ENCODE results near the gene PARD3.
"Not testable (repeated sequence)": the region's sequence is repeated elsewhere in the genome, so short reads cannot be mapped to it uniquely, and the experiment has no call there.

Gene PARD3

GRCh38 chr10:34750795-34751194 is 64.3 kb downstream of the PARD3 start:
- not testable (repeated sequence) for H3K36me3 ChIP-seq (ENCODE audit: control insufficient read depth in 1 of 2, insufficient read depth in 2 of 2, low read length in 2 of 2); H3K4me3 ChIP-seq (ENCODE audit: low read depth, low read length); H4K8ac ChIP-seq (ENCODE audit: low read depth, low read length); H3K79me1 ChIP-seq (ENCODE audit: low read length); H3K4me1 ChIP-seq (ENCODE audit: control insufficient read depth in 1 of 2, insufficient read depth in 2 of 2, low read length in 2 of 2); H4K12ac ChIP-seq (ENCODE audit: low read depth, low read length); H3K27me3 ChIP-seq (ENCODE audit: insufficient read depth, low read length); H2BK12ac ChIP-seq (ENCODE audit: low read length); H2BK120ac ChIP-seq (ENCODE audit: insufficient read depth, low read length, poor library complexity); H3K79me2 ChIP-seq (ENCODE audit: control insufficient read depth, insufficient read depth, low read length, poor library complexity); H3K14ac ChIP-seq (ENCODE audit: low read length); H2AK5ac ChIP-seq (ENCODE audit: low read length); H2AFZ ChIP-seq (ENCODE audit: insufficient read depth, low read length, poor library complexity); H3K4ac ChIP-seq (ENCODE audit: low read depth, low read length); H4K91ac ChIP-seq (ENCODE audit: low read depth, low read length); H3K27ac ChIP-seq (ENCODE audit: low read depth, low read length); H3K9ac ChIP-seq (ENCODE audit: low read length); H3K9me3 ChIP-seq (ENCODE audit: insufficient read depth, low read depth, low read length); H3K18ac ChIP-seq (ENCODE audit: low read length); H2BK5ac ChIP-seq (ENCODE audit: low read depth, low read length, poor library complexity); DNase-seq; H3K23ac ChIP-seq (ENCODE audit: low read length); H3K4me2 ChIP-seq (ENCODE audit: low read length)
- WGBS (ENCODE audit: extremely low coverage, insufficient coverage, insufficient read length), result no CpG with 5 or more reads among the region's 7 CpGs

DNA sequence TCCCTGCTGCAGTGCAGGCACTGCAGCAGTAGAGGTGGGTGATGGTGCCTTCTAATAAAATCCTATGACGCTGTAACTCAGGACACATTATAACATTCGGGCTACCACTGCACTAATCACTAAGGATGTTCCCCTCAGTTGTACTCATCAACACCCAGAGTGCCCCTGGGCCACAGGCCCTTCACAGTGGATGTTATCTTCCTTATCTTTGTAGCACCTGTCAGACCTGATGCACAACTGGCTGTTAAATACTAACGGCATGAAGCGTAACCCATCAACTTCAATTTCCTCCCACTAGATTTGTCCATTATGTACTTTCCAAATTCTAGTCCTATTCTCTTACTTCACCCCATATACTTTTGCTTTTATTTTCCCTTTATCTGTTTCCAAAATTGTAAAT is 66.3 kb downstream of the PARD3 start:
- H3K18ac ChIP-seq (ENCODE audit: low read length), result no peak overlapping the region
- H4K12ac ChIP-seq (ENCODE audit: low read depth, low read length), result no peak overlapping the region
- no peak overlapping the region for H3K4me2 ChIP-seq (ENCODE audit: low read length)
- H3K79me1 ChIP-seq (ENCODE audit: low read length), result no peaks in the 10 kb centered on the region
- no peak overlapping the region for H2AFZ ChIP-seq (ENCODE audit: insufficient read depth, low read length, poor library complexity)
- no peak overlapping the region for H2BK120ac ChIP-seq (ENCODE audit: insufficient read depth, low read length, poor library complexity)
- H3K9ac ChIP-seq (ENCODE audit: low read length), result no peak overlapping the region
- H3K27ac ChIP-seq (ENCODE audit: low read depth, low read length), result no peak overlapping the region
- H2BK12ac ChIP-seq (ENCODE audit: low read length), result no peak overlapping the region
- H3K4me1 ChIP-seq (ENCODE audit: control insufficient read depth in 1 of 2, insufficient read depth in 2 of 2, low read length in 2 of 2), result no peaks in the 10 kb centered on the region
- H2AK5ac ChIP-seq (ENCODE audit: low read length), result no peak overlapping the region
- H3K79me2 ChIP-seq (ENCODE audit: control insufficient read depth, insufficient read depth, low read length, poor library complexity), result peaks cover 2% of the 10 kb centered on the region
- H3K36me3 ChIP-seq (ENCODE audit: control insufficient read depth in 1 of 2, insufficient read depth in 2 of 2, low read length in 2 of 2), result peaks cover 0 to 2% of the 10 kb centered on the region in 2 experiments
- DNase-seq, result peak in 1 of 2 donors; percentile 54
- H3K23ac ChIP-seq (ENCODE audit: low read length), result no peak overlapping the region
- H3K9me3 ChIP-seq (ENCODE audit: insufficient read depth, low read depth, low read length), result no peaks in the 10 kb centered on the region
- H4K91ac ChIP-seq (ENCODE audit: low read depth, low read length), result no peak overlapping the region
- WGBS (ENCODE audit: extremely low coverage, insufficient coverage, insufficient read length), result no CpG with 5 or more reads among the region's 4 CpGs
- H3K27me3 ChIP-seq (ENCODE audit: insufficient read depth, low read length), result no peaks in the 10 kb centered on the region
- H3K4ac ChIP-seq (ENCODE audit: low read depth, low read length), result no peak overlapping the region
- H2BK5ac ChIP-seq (ENCODE audit: low read depth, low read length, poor library complexity), result no peak overlapping the region
- H3K14ac ChIP-seq (ENCODE audit: low read length), result no peak overlapping the region
- H3K4me3 ChIP-seq (ENCODE audit: low read depth, low read length), result no peak overlapping the region
- no peak overlapping the region for H4K8ac ChIP-seq (ENCODE audit: low read depth, low read length)

GRCh38 chr10:34748357-34748756 is 66.7 kb downstream of the PARD3 start:
- H2BK120ac ChIP-seq (ENCODE audit: insufficient read depth, low read length, poor library complexity), result no peak overlapping the region
- H3K27ac ChIP-seq (ENCODE audit: low read depth, low read length), result no peak overlapping the region
- H3K36me3 ChIP-seq (ENCODE audit: control insufficient read depth in 1 of 2, insufficient read depth in 2 of 2, low read length in 2 of 2), result peaks cover 0 to 2% of the 10 kb centered on the region in 2 experiments
- no peak overlapping the region for H3K4me3 ChIP-seq (ENCODE audit: low read depth, low read length)
- no peak overlapping the region for H2AFZ ChIP-seq (ENCODE audit: insufficient read depth, low read length, poor library complexity)
- no peaks in the 10 kb centered on the region for H3K4me1 ChIP-seq (ENCODE audit: control insufficient read depth in 1 of 2, insufficient read depth in 2 of 2, low read length in 2 of 2)
- H4K91ac ChIP-seq (ENCODE audit: low read depth, low read length), result no peak overlapping the region
- no peak overlapping the region for H3K14ac ChIP-seq (ENCODE audit: low read length)
- no peak overlapping the region for H2BK5ac ChIP-seq (ENCODE audit: low read depth, low read length, poor library complexity)
- H3K79me2 ChIP-seq (ENCODE audit: control insufficient read depth, insufficient read depth, low read length, poor library complexity), result peaks cover 2% of the 10 kb centered on the region
- H3K18ac ChIP-seq (ENCODE audit: low read length), result no peak overlapping the region
- WGBS (ENCODE audit: extremely low coverage, insufficient coverage, insufficient read length), result no CpG with 5 or more reads among the region's 6 CpGs
- H3K4me2 ChIP-seq (ENCODE audit: low read length), result no peak overlapping the region
- H3K4ac ChIP-seq (ENCODE audit: low read depth, low read length), result no peak overlapping the region
- H4K12ac ChIP-seq (ENCODE audit: low read depth, low read length), result no peak overlapping the region
- no peaks in the 10 kb centered on the region for H3K79me1 ChIP-seq (ENCODE audit: low read length)
- H2BK12ac ChIP-seq (ENCODE audit: low read length), result no peak overlapping the region
- no peak overlapping the region for H2AK5ac ChIP-seq (ENCODE audit: low read length)
- no peaks in the 10 kb centered on the region for H3K27me3 ChIP-seq (ENCODE audit: insufficient read depth, low read length)
- no peak overlapping the region for H3K23ac ChIP-seq (ENCODE audit: low read length)
- no peak overlapping the region for H4K8ac ChIP-seq (ENCODE audit: low read depth, low read length)
- no peak for DNase-seq
- no peaks in the 10 kb centered on the region for H3K9me3 ChIP-seq (ENCODE audit: insufficient read depth, low read depth, low read length)
- no peak overlapping the region for H3K9ac ChIP-seq (ENCODE audit: low read length)

GRCh38 chr10:34746094-34746493 is 69.0 kb downstream of the PARD3 start:
- no peak overlapping the region for H2BK12ac ChIP-seq (ENCODE audit: low read length)
- no peaks in the 10 kb centered on the region for H3K9me3 ChIP-seq (ENCODE audit: insufficient read depth, low read depth, low read length)
- no peak overlapping the region for H4K91ac ChIP-seq (ENCODE audit: low read depth, low read length)
- H3K79me2 ChIP-seq (ENCODE audit: control insufficient read depth, insufficient read depth, low read length, poor library complexity), result peaks cover 2% of the 10 kb centered on the region
- no peak overlapping the region for H3K27ac ChIP-seq (ENCODE audit: low read depth, low read length)
- no peak overlapping the region for H3K18ac ChIP-seq (ENCODE audit: low read length)
- no peaks in the 10 kb centered on the region for H3K36me3 ChIP-seq (ENCODE audit: control insufficient read depth in 1 of 2, insufficient read depth in 2 of 2, low read length in 2 of 2)
- no peak overlapping the region for H3K14ac ChIP-seq (ENCODE audit: low read length)
- no peak overlapping the region for H2BK5ac ChIP-seq (ENCODE audit: low read depth, low read length, poor library complexity)
- H3K4me1 ChIP-seq (ENCODE audit: control insufficient read depth in 1 of 2, insufficient read depth in 2 of 2, low read length in 2 of 2), result no peaks in the 10 kb centered on the region
- H3K4ac ChIP-seq (ENCODE audit: low read depth, low read length), result no peak overlapping the region
- no peak overlapping the region for H4K12ac ChIP-seq (ENCODE audit: low read depth, low read length)
- no peak overlapping the region for H4K8ac ChIP-seq (ENCODE audit: low read depth, low read length)
- no peak overlapping the region for H3K4me2 ChIP-seq (ENCODE audit: low read length)
- no peak for DNase-seq
- H3K79me1 ChIP-seq (ENCODE audit: low read length), result no peaks in the 10 kb centered on the region
- no CpG with 5 or more reads among the region's 4 CpGs for WGBS (ENCODE audit: extremely low coverage, insufficient coverage, insufficient read length)
- no peaks in the 10 kb centered on the region for H3K27me3 ChIP-seq (ENCODE audit: insufficient read depth, low read length)
- no peak overlapping the region for H3K4me3 ChIP-seq (ENCODE audit: low read depth, low read length)
- no peak overlapping the region for H2AK5ac ChIP-seq (ENCODE audit: low read length)
- H3K9ac ChIP-seq (ENCODE audit: low read length), result no peak overlapping the region
- H2AFZ ChIP-seq (ENCODE audit: insufficient read depth, low read length, poor library complexity), result no peak overlapping the region
- no peak overlapping the region for H3K23ac ChIP-seq (ENCODE audit: low read length)
- no peak overlapping the region for H2BK120ac ChIP-seq (ENCODE audit: insufficient read depth, low read length, poor library complexity)

Data from trophoblast cell (in vitro differentiated cells and primary cell).